SW480 (cell line): Measurements from ENCODE around the gene TTBK2.
"Not testable (repeated sequence)": the region's sequence is repeated elsewhere in the genome, so short reads cannot be mapped to it uniquely, and the experiment has no call there.

Experiments used
- DNase-seq: peaks from one replicate; pipeline ENCODE4 v3.0.0-alpha.2; 2016; ENCODE audit warnings: low spot score

TTBK2 gene

GRCh38 chr15:42825599-42825998 lies 95.0 kb downstream of the TTBK2 start:
- no peak for DNase-seq

- no peak for DNase-seq
These were observed 99.8 kb downstream of the TTBK2 start for GRCh38 chr15:42820811-42821210.

GRCh38 chr15:42819786-42820185 lies 100.8 kb downstream of the TTBK2 start:
- DNase-seq, result no peak

GRCh38 chr15:42811433-42811832 lies 109.1 kb downstream of the TTBK2 start:
- DNase-seq, result no peak

- no peak for DNase-seq
These were observed 111.7 kb downstream of the TTBK2 start for GRCh38 chr15:42808913-42809312.

GRCh38 chr15:42805266-42805665 lies 115.3 kb downstream of the TTBK2 start:
- DNase-seq, result no peak

GRCh38 chr15:42804739-42805138 lies 115.8 kb downstream of the TTBK2 start:
- DNase-seq, result no peak

GRCh38 chr15:42803436-42803835 lies 117.1 kb downstream of the TTBK2 start:
- no peak for DNase-seq

GRCh38 chr15:42802168-42802567 lies 118.4 kb downstream of the TTBK2 start:
- no peak for DNase-seq

- no peak for DNase-seq
These were observed 119.7 kb downstream of the TTBK2 start for GRCh38 chr15:42800731-42801474.

- no peak for DNase-seq
These were observed 121.8 kb downstream of the TTBK2 start for GRCh38 chr15:42798802-42799201.

- no peak for DNase-seq
These were observed 123.4 kb downstream of the TTBK2 start for GRCh38 chr15:42796955-42797782.

- DNase-seq, result no peak
These were observed 131.9 kb downstream of the TTBK2 start for GRCh38 chr15:42788725-42789124.

- DNase-seq, result no peak
These were observed 133.6 kb downstream of the TTBK2 start for GRCh38 chr15:42786978-42787377.

GRCh38 chr15:42785569-42785968 lies 135.0 kb downstream of the TTBK2 start:
- DNase-seq, result no peak

GRCh38 chr15:42784705-42785104 lies 135.9 kb downstream of the TTBK2 start:
- DNase-seq, result no peak

GRCh38 chr15:42782716-42783115 lies 137.9 kb downstream of the TTBK2 start:
- no peak for DNase-seq

- DNase-seq, result no peak
These were observed 145.2 kb downstream of the TTBK2 start for GRCh38 chr15:42775416-42775815.

GRCh38 chr15:42772901-42773300 lies 147.7 kb downstream of the TTBK2 start:
- no peak for DNase-seq

- no peak for DNase-seq
These were observed 148.4 kb downstream of the TTBK2 start for GRCh38 chr15:42772144-42772543.

- DNase-seq, result not testable (repeated sequence)
These were observed 154.5 kb downstream of the TTBK2 start for GRCh38 chr15:42766109-42766508.

- DNase-seq, result not testable (repeated sequence)
These were observed 156.3 kb downstream of the TTBK2 start for GRCh38 chr15:42764154-42764731.

GRCh38 chr15:42761813-42762212 lies 158.8 kb downstream of the TTBK2 start:
- not testable (repeated sequence) for DNase-seq
